GM21423 (cell line): Measurements from ENCODE around the gene PRDM16.

Experiments used
- ATAC-seq: cut with Tn5 transposase; IDR thresholded peaks from one replicate; pipeline ENCODE4 v1.9.1; 2021; ENCODE audit warnings: mild to moderate bottlenecking, moderate library complexity; ENCODE audit not compliant: unreplicated experiment

Gene PRDM16

GRCh38 chr1:3463891-3464648, 395.1 kb downstream of the PRDM16 start:
- no peak for ATAC-seq

- ATAC-seq = no peak
These were observed 395.6 kb downstream of the PRDM16 start for GRCh38 chr1:3464649-3465025.

GRCh38 chr1:3465091-3465934, 396.3 kb downstream of the PRDM16 start:
- ATAC-seq = no peak

GRCh38 chr1:3465935-3466321, 396.9 kb downstream of the PRDM16 start:
- no peak for ATAC-seq

- ATAC-seq = no peak
These were observed 397.5 kb downstream of the PRDM16 start for GRCh38 chr1:3466366-3467075.

- no peak for ATAC-seq
These were observed 398.4 kb downstream of the PRDM16 start for GRCh38 chr1:3467096-3468036.

- ATAC-seq = no peak
These were observed 399.5 kb downstream of the PRDM16 start for GRCh38 chr1:3468236-3469103.

GRCh38 chr1:3469104-3469848, 400.3 kb downstream of the PRDM16 start:
- no peak for ATAC-seq

GRCh38 chr1:3469849-3470649, 401.0 kb downstream of the PRDM16 start:
- no peak for ATAC-seq

- no peak for ATAC-seq
These were observed 401.8 kb downstream of the PRDM16 start for GRCh38 chr1:3470650-3471355.

- no peak for ATAC-seq
These were observed 402.5 kb downstream of the PRDM16 start for GRCh38 chr1:3471356-3472087.

GRCh38 chr1:3472088-3472850, 403.3 kb downstream of the PRDM16 start:
- no peak for ATAC-seq

GRCh38 chr1:3472906-3473305, 403.9 kb downstream of the PRDM16 start:
- no peak for ATAC-seq

GRCh38 chr1:3473381-3473844, 404.4 kb downstream of the PRDM16 start:
- no peak for ATAC-seq

- no peak for ATAC-seq
These were observed 405.0 kb downstream of the PRDM16 start for GRCh38 chr1:3474016-3474415.

GRCh38 chr1:3474421-3474820, 405.4 kb downstream of the PRDM16 start:
- no peak for ATAC-seq
